Parathyroid adenoma (tissue), 2 donors: ENCODE results near the gene GNA14.
"Not testable (repeated sequence)": the region's sequence is repeated elsewhere in the genome, so short reads cannot be mapped to it uniquely, and the experiment has no call there.

Source experiments
- H2AFZ ChIP-seq: fragments of 300-600 bp; sonication (generic); one replicate; pipeline ENCODE4 v1.7.0; 2017; ENCODE audit warnings: antibody characterized with exemption, mild to moderate bottlenecking
- H3K27ac ChIP-seq: fragments of 300-600 bp; sonication (generic); one replicate; pipeline ENCODE4 v1.7.0; 2017
- H3K27me3 ChIP-seq: fragments of 300-600 bp; sonication (generic); one replicate; pipeline ENCODE4 v1.7.0; 2017; ENCODE audit warnings: low read length; ENCODE audit not compliant: control insufficient read depth, insufficient read depth
- H3K36me3 ChIP-seq: fragments of 300-600 bp; sonication (generic); one replicate; pipeline ENCODE4 v1.7.0; 2017; ENCODE audit warnings: low read length; ENCODE audit not compliant: control insufficient read depth, insufficient read depth
- H3K4me1 ChIP-seq: fragments of 300-600 bp; sonication (generic); one replicate; pipeline ENCODE4 v1.7.0; 2017; ENCODE audit warnings: control low read depth
- H3K4me2 ChIP-seq: fragments of 300-600 bp; sonication (generic); one replicate; pipeline ENCODE4 v1.7.0; 2017; ENCODE audit warnings: low read length
- H3K4me3 ChIP-seq: fragments of 300-600 bp; sonication (generic); one replicate; pipeline ENCODE4 v1.7.0; 2017; ENCODE audit warnings: low read depth, low read length
- H3K79me2 ChIP-seq: fragments of 300-600 bp; sonication (generic); one replicate; pipeline ENCODE4 v1.7.0; 2017; ENCODE audit warnings: control low read depth
- H3K9ac ChIP-seq: fragments of 300-600 bp; sonication (generic); one replicate; pipeline ENCODE4 v1.7.0; 2017; ENCODE audit warnings: mild to moderate bottlenecking
- H3K9me3 ChIP-seq: fragments of 300-600 bp; sonication (generic); one replicate; pipeline ENCODE4 v1.7.0; 2017; ENCODE audit warnings: low read length; ENCODE audit not compliant: control insufficient read depth
- CTCF ChIP-seq: fragments of 300-600 bp; sonication (generic); IDR thresholded peaks from one replicate; pipeline ENCODE4 v1.7.0; 2017; ENCODE audit warnings: antibody characterized with exemption, mild to moderate bottlenecking
- donor health status: primary hyperparathyroidism.

The GNA14 gene

GRCh38 chr9:77422969-77423368, 225.2 kb downstream of the GNA14 start:
- no peaks in the 10 kb centered on the region for H3K4me1 ChIP-seq
- no peak overlapping the region for H3K4me2 ChIP-seq
- H3K27me3 ChIP-seq: no peaks in the 10 kb centered on the region
- no peaks in the 10 kb centered on the region for H3K9me3 ChIP-seq
- H3K9ac ChIP-seq: no peak overlapping the region
- no peak overlapping the region for H3K27ac ChIP-seq
- no peaks in the 10 kb centered on the region for H3K79me2 ChIP-seq
- H3K36me3 ChIP-seq: no peaks in the 10 kb centered on the region
- no peak overlapping the region for H2AFZ ChIP-seq
- H3K4me3 ChIP-seq: no peak overlapping the region
- no peak for TF ChIP-seq CTCF

- Histone ChIP-seq H3K9ac (no peak overlapping the region), H3K4me1 (no peaks in the 10 kb centered on the region), H3K27me3 (no peaks in the 10 kb centered on the region), H3K9me3 (no peaks in the 10 kb centered on the region), H3K4me3 (no peak overlapping the region), H3K36me3 (no peaks in the 10 kb centered on the region), H2AFZ (no peak overlapping the region), H3K27ac (no peak overlapping the region), H3K4me2 (no peak overlapping the region), H3K79me2 (no peaks in the 10 kb centered on the region)
- no peak for TF ChIP-seq CTCF
Observed at GRCh38 chr9:77421506-77422265, 226.4 kb downstream of the GNA14 start.

GRCh38 chr9:77420641-77421040, 227.5 kb downstream of the GNA14 start:
- no peak for TF ChIP-seq CTCF
- H3K27ac ChIP-seq: no peak overlapping the region
- H3K79me2 ChIP-seq: no peaks in the 10 kb centered on the region
- H3K27me3 ChIP-seq: no peaks in the 10 kb centered on the region
- no peaks in the 10 kb centered on the region for H3K9me3 ChIP-seq
- no peak overlapping the region for H3K4me3 ChIP-seq
- H3K4me1 ChIP-seq: no peaks in the 10 kb centered on the region
- no peak overlapping the region for H3K9ac ChIP-seq
- no peak overlapping the region for H3K4me2 ChIP-seq
- no peak overlapping the region for H2AFZ ChIP-seq
- H3K36me3 ChIP-seq: no peaks in the 10 kb centered on the region

GRCh38 chr9:77418226-77418625, 229.9 kb downstream of the GNA14 start:
- no peaks in the 10 kb centered on the region for H3K79me2 ChIP-seq
- H3K27me3 ChIP-seq: no peaks in the 10 kb centered on the region
- no peak overlapping the region for H3K4me3 ChIP-seq
- H3K4me2 ChIP-seq: no peak overlapping the region
- H3K9me3 ChIP-seq: no peaks in the 10 kb centered on the region
- H3K27ac ChIP-seq: no peak overlapping the region
- H3K9ac ChIP-seq: no peak overlapping the region
- H2AFZ ChIP-seq: no peak overlapping the region
- TF ChIP-seq CTCF: no peak
- no peaks in the 10 kb centered on the region for H3K4me1 ChIP-seq
- no peaks in the 10 kb centered on the region for H3K36me3 ChIP-seq

GRCh38 chr9:77417566-77417965, 230.6 kb downstream of the GNA14 start:
- H3K4me2 ChIP-seq: no peak overlapping the region
- no peaks in the 10 kb centered on the region for H3K36me3 ChIP-seq
- H3K9ac ChIP-seq: no peak overlapping the region
- no peak overlapping the region for H3K27ac ChIP-seq
- no peak overlapping the region for H2AFZ ChIP-seq
- H3K4me3 ChIP-seq: no peak overlapping the region
- no peaks in the 10 kb centered on the region for H3K9me3 ChIP-seq
- H3K79me2 ChIP-seq: no peaks in the 10 kb centered on the region
- TF ChIP-seq CTCF: no peak
- no peaks in the 10 kb centered on the region for H3K27me3 ChIP-seq
- no peaks in the 10 kb centered on the region for H3K4me1 ChIP-seq

GRCh38 chr9:77408521-77408920, 239.6 kb downstream of the GNA14 start:
- H3K27ac ChIP-seq, H3K36me3 ChIP-seq, H3K27me3 ChIP-seq, H3K9ac ChIP-seq, H2AFZ ChIP-seq, H3K4me1 ChIP-seq, H3K4me3 ChIP-seq, H3K4me2 ChIP-seq, H3K9me3 ChIP-seq, H3K79me2 ChIP-seq: not testable (repeated sequence)
